GM23338 (cell line): Measurements from ENCODE around the gene TAF3. TPM values are rescaled to one million over a fixed set of nuclear protein-coding genes. Genes with fewer than 3 reads are reported as not detected.

Experiments used
- ATAC-seq: fragments of 200-7000 bp; cut with Tn5 transposase; 3 replicates; pipeline ENCODE4 v1.9.1; 2020
- DNase-seq: peaks from one replicate; pipeline ENCODE4 v3.0.0-alpha.2; 2015; ENCODE audit warnings: low spot score
- H2AFZ ChIP-seq: fragments of 200-600 bp; sonication (generic); 2 replicates; pipeline ENCODE4 v1.8.0; 2016; ENCODE audit warnings: antibody characterized with exemption, mild to moderate bottlenecking, moderate library complexity
- H3F3A ChIP-seq: fragments of 200-600 bp; sonication (generic); replicated peaks from 2 replicates; pipeline ENCODE4 v1.8.0; 2017; ENCODE audit warnings: antibody characterized with exemption, mixed run types, low read depth
- H3K27ac ChIP-seq: fragments of 200-600 bp; sonication (generic); 2 replicates; pipeline ENCODE4 v1.6.1; 2016; ENCODE audit warnings: low read depth
- H3K27me3 ChIP-seq: fragments of 200-600 bp; sonication (generic); 2 replicates; pipeline ENCODE4 v1.8.0; 2016; ENCODE audit warnings: mild to moderate bottlenecking, mixed run types, moderate library complexity; ENCODE audit not compliant: insufficient read depth
- H3K36me3 ChIP-seq: fragments of 200-600 bp; sonication (generic); 2 replicates; pipeline ENCODE4 v1.8.0; 2016; ENCODE audit warnings: mild to moderate bottlenecking; ENCODE audit not compliant: insufficient read depth
- H3K4me1 ChIP-seq: fragments of 200-600 bp; sonication (generic); 2 replicates; pipeline ENCODE4 v1.8.0; 2016; ENCODE audit warnings: mild to moderate bottlenecking, moderate library complexity; ENCODE audit not compliant: insufficient read depth
- H3K4me2 ChIP-seq: fragments of 200-600 bp; sonication (generic); 2 replicates; pipeline ENCODE4 v1.7.1; 2017; ENCODE audit warnings: mixed run types
- H3K4me3 ChIP-seq: fragments of 200-600 bp; sonication (generic); 2 replicates; pipeline ENCODE4 v1.6.1; 2016; ENCODE audit warnings: mixed run types
- H3K79me2 ChIP-seq: fragments of 200-600 bp; sonication (generic); replicated peaks from 2 replicates; pipeline ENCODE4 v1.8.0; 2017; ENCODE audit warnings: mild to moderate bottlenecking; ENCODE audit not compliant: insufficient read depth
- H3K9me2 ChIP-seq: fragments of 200-600 bp; sonication (generic); 2 replicates; pipeline ENCODE4 v1.8.0; 2017; ENCODE audit not compliant: insufficient read depth
- H4K20me1 ChIP-seq: fragments of 200-600 bp; sonication (generic); replicated peaks from 2 replicates; pipeline ENCODE4 v1.8.0; 2017; ENCODE audit warnings: mild to moderate bottlenecking; ENCODE audit not compliant: insufficient read depth
- H3K27ac Mint-ChIP-seq: 2 replicates; pipeline ENCODE4 v1.8.0; 2020; ENCODE audit warnings: inconsistent platforms, mild to moderate bottlenecking, moderate library complexity, mixed read lengths
- H3K27me3 Mint-ChIP-seq: 3 replicates; pipeline ENCODE4 v1.8.0; 2022; ENCODE audit warnings: low read depth, mild to moderate bottlenecking, moderate library complexity, mixed read lengths, inconsistent platforms; ENCODE audit not compliant: insufficient read depth, poor library complexity
- H3K36me3 Mint-ChIP-seq: 3 replicates; pipeline ENCODE4 v1.8.0; 2021; ENCODE audit warnings: low read depth, mild to moderate bottlenecking, inconsistent platforms, moderate library complexity, mixed read lengths
- H3K4me1 Mint-ChIP-seq: 3 replicates; pipeline ENCODE4 v1.8.0; 2020; ENCODE audit warnings: mild to moderate bottlenecking, inconsistent platforms, mixed read lengths
- H3K4me3 Mint-ChIP-seq: 3 replicates; pipeline ENCODE4 v1.8.0; 2021; ENCODE audit warnings: moderate library complexity, mild to moderate bottlenecking, inconsistent platforms, mixed read lengths
- H3K9me3 Mint-ChIP-seq: 3 replicates; pipeline ENCODE4 v1.8.0; 2020; ENCODE audit warnings: moderate library complexity, mild to moderate bottlenecking, inconsistent platforms, mixed read lengths
- CREB1 ChIP-seq: fragments of 250-450 bp; sonication (Bioruptor Pico); IDR thresholded peaks from 2 replicates; pipeline ENCODE4 v1.5.0; 2020; ENCODE audit warnings: low read depth, mild to moderate bottlenecking, moderate library complexity
- CTCF ChIP-seq, 2 experiments: fragments of 200-600 bp in 1 of 2; sonication (generic) in 1 of 2; conservative IDR thresholded peaks; 2 replicates each; pipeline versions ENCODE4 v1.5.1 to v1.6.1; 2016 to 2017; ENCODE audit warnings: antibody characterized with exemption in 2 of 2, low read depth in 2 of 2, mild to moderate bottlenecking in 2 of 2, moderate library complexity in 1 of 2
- ETS1 ChIP-seq: IDR thresholded peaks from 2 replicates; pipeline ENCODE4 v1.6.1; 2016; ENCODE audit warnings: antibody characterized with exemption
- EZH2 ChIP-seq: fragments of 200-600 bp; sonication (generic); IDR thresholded peaks from one replicate; pipeline ENCODE4 v1.8.0; 2017; ENCODE audit warnings: antibody characterized with exemption, mild to moderate bottlenecking, low read depth; ENCODE audit not compliant: unreplicated experiment
- EZH2phosphoT487 ChIP-seq: fragments of 200-600 bp; sonication (generic); IDR thresholded peaks from one replicate; pipeline ENCODE4 v1.8.1; 2018; ENCODE audit warnings: antibody characterized with exemption; ENCODE audit not compliant: unreplicated experiment
- JUNB ChIP-seq: IDR thresholded peaks from one replicate; pipeline ENCODE4 v1.6.1; 2016; ENCODE audit warnings: antibody characterized with exemption; ENCODE audit not compliant: unreplicated experiment
- NANOG ChIP-seq: IDR thresholded peaks from 2 replicates; pipeline ENCODE4 v1.6.1; 2016; ENCODE audit warnings: antibody characterized with exemption, borderline replicate concordance
- POLR2AphosphoS5 ChIP-seq: IDR thresholded peaks from 2 replicates; pipeline ENCODE4 v1.6.1; 2016; ENCODE audit warnings: antibody characterized with exemption, low read depth
- STAT1 ChIP-seq: IDR thresholded peaks from one replicate; pipeline ENCODE4 v1.6.1; 2016; ENCODE audit warnings: antibody characterized with exemption; ENCODE audit not compliant: unreplicated experiment
- ZNF114 ChIP-seq: fragments of 250-450 bp; sonication (Bioruptor Pico); IDR thresholded peaks from 2 replicates; pipeline ENCODE4 v1.5.0; 2020; ENCODE audit warnings: mild to moderate bottlenecking, moderate library complexity
- ZNF331 ChIP-seq: fragments of 250-450 bp; sonication (Bioruptor Pico); IDR thresholded peaks from 2 replicates; pipeline ENCODE4 v1.5.0; 2020; ENCODE audit warnings: low read depth, mild to moderate bottlenecking, moderate library complexity
- polyA plus RNA-seq: library from polyadenylated mRNA; unstranded; fragments of >200 nt; fragmentation: Nextera tagmentation; extraction: Ambion mirVana; gene quantifications from 2 replicates; pipeline ENCODE4 v1.2.1, GENCODE V29; 2016
- total RNA-seq: library from RNA; depleted of rRNA; stranded (reverse); fragments of >200 nt; shearing (Covaris generic); gene quantifications from 2 replicates; pipeline ENCODE4 v1.2.3, GENCODE V29; 2014
- TF ChIP-seq, protein P1 (sequence below): IDR thresholded peaks from one replicate; pipeline ENCODE4 v1.6.1; 2018; ENCODE audit warnings: antibody characterized with exemption; ENCODE audit not compliant: unreplicated experiment
- TF ChIP-seq, protein P2 (sequence below): fragments of 250-450 bp; sonication (Bioruptor Pico); IDR thresholded peaks from 2 replicates; pipeline ENCODE4 v1.5.0; 2020; ENCODE audit warnings: mild to moderate bottlenecking, moderate library complexity

Gene TAF3
- total and polyA plus RNA-seq, 2 experiments from 2014 or later, result 6.4 to 15.2 TPM

DNA sequence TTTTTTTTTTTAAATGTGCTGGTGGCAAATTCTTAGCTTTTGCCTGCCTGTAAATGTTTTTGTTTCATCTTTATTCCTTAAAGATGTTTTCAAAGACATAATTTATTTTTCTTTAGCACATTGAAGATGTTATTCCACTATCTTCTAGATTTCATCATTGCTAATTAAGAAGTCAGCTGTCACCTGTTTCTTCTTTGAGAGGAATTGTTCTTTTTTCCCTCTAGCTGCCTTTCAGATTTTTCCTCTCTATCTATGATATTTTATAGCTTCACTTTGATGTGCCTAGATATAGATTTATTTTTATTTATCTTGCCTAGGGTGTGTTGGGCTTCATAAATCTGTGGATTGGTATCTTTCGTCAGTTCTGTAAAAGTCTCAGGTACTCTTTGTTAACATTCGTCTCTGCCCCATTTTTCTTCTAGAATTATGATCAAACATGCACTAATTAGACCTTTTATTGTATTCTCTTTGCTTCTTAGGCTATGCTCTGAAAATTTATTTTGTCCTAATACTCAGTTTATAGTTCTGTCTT, 186.2 kb downstream of the TAF3 start:
- Histone ChIP-seq H3K4me1 (no peaks in the 10 kb centered on the region), H4K20me1 (no peaks in the 10 kb centered on the region)

More for the DNA sequence above, 186.2 kb downstream of the TAF3 start:
- no peaks in the 10 kb centered on the region for H3K27me3 Mint-ChIP-seq
- TF ChIP-seq, protein P1, sequence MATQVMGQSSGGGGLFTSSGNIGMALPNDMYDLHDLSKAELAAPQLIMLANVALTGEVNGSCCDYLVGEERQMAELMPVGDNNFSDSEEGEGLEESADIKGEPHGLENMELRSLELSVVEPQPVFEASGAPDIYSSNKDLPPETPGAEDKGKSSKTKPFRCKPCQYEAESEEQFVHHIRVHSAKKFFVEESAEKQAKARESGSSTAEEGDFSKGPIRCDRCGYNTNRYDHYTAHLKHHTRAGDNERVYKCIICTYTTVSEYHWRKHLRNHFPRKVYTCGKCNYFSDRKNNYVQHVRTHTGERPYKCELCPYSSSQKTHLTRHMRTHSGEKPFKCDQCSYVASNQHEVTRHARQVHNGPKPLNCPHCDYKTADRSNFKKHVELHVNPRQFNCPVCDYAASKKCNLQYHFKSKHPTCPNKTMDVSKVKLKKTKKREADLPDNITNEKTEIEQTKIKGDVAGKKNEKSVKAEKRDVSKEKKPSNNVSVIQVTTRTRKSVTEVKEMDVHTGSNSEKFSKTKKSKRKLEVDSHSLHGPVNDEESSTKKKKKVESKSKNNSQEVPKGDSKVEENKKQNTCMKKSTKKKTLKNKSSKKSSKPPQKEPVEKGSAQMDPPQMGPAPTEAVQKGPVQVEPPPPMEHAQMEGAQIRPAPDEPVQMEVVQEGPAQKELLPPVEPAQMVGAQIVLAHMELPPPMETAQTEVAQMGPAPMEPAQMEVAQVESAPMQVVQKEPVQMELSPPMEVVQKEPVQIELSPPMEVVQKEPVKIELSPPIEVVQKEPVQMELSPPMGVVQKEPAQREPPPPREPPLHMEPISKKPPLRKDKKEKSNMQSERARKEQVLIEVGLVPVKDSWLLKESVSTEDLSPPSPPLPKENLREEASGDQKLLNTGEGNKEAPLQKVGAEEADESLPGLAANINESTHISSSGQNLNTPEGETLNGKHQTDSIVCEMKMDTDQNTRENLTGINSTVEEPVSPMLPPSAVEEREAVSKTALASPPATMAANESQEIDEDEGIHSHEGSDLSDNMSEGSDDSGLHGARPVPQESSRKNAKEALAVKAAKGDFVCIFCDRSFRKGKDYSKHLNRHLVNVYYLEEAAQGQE, result no peak
- TF ChIP-seq ZNF331 (CRISPR knock-in tag) (no peak), CTCF (conservative IDR thresholded peaks at IDR 0.05; ENCODE audit: low read depth in 2 of 2) (no peak), EZH2 (no peak), JUNB (no peak), EZH2phosphoT487 (no peak), NANOG (no peak), ETS1 (no peak), CREB1 (no peak), STAT1 (no peak), POLR2AphosphoS5 (no peak), ZNF114 (CRISPR knock-in tag) (no peak)
- TF ChIP-seq, protein P2, sequence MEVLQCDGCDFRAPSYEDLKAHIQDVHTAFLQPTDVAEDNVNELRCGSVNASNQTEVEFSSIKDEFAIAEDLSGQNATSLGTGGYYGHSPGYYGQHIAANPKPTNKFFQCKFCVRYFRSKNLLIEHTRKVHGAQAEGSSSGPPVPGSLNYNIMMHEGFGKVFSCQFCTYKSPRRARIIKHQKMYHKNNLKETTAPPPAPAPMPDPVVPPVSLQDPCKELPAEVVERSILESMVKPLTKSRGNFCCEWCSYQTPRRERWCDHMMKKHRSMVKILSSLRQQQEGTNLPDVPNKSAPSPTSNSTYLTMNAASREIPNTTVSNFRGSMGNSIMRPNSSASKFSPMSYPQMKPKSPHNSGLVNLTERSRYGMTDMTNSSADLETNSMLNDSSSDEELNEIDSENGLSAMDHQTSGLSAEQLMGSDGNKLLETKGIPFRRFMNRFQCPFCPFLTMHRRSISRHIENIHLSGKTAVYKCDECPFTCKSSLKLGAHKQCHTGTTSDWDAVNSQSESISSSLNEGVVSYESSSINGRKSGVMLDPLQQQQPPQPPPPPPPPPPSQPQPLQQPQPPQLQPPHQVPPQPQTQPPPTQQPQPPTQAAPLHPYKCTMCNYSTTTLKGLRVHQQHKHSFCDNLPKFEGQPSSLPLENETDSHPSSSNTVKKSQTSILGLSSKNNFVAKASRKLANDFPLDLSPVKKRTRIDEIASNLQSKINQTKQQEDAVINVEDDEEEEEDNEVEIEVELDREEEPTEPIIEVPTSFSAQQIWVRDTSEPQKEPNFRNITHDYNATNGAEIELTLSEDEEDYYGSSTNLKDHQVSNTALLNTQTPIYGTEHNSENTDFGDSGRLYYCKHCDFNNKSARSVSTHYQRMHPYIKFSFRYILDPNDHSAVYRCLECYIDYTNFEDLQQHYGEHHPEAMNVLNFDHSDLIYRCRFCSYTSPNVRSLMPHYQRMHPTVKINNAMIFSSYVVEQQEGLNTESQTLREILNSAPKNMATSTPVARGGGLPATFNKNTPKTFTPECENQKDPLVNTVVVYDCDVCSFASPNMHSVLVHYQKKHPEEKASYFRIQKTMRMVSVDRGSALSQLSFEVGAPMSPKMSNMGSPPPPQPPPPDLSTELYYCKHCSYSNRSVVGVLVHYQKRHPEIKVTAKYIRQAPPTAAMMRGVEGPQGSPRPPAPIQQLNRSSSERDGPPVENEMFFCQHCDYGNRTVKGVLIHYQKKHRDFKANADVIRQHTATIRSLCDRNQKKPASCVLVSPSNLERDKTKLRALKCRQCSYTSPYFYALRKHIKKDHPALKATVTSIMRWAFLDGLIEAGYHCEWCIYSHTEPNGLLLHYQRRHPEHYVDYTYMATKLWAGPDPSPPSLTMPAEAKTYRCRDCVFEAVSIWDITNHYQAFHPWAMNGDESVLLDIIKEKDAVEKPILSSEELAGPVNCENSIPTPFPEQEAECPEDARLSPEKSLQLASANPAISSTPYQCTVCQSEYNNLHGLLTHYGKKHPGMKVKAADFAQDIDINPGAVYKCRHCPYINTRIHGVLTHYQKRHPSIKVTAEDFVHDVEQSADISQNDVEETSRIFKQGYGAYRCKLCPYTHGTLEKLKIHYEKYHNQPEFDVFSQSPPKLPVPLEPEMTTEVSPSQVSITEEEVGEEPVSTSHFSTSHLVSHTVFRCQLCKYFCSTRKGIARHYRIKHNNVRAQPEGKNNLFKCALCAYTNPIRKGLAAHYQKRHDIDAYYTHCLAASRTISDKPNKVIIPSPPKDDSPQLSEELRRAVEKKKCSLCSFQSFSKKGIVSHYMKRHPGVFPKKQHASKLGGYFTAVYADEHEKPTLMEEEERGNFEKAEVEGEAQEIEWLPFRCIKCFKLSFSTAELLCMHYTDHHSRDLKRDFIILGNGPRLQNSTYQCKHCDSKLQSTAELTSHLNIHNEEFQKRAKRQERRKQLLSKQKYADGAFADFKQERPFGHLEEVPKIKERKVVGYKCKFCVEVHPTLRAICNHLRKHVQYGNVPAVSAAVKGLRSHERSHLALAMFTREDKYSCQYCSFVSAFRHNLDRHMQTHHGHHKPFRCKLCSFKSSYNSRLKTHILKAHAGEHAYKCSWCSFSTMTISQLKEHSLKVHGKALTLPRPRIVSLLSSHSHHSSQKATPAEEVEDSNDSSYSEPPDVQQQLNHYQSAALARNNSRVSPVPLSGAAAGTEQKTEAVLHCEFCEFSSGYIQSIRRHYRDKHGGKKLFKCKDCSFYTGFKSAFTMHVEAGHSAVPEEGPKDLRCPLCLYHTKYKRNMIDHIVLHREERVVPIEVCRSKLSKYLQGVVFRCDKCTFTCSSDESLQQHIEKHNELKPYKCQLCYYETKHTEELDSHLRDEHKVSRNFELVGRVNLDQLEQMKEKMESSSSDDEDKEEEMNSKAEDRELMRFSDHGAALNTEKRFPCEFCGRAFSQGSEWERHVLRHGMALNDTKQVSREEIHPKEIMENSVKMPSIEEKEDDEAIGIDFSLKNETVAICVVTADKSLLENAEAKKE (CRISPR knock-in tag), result no peak
- Histone ChIP-seq H3F3A (no peaks in the 10 kb centered on the region), H2AFZ (no peak overlapping the region), H3K36me3 (no peaks in the 10 kb centered on the region), H3K27me3 (no peaks in the 10 kb centered on the region), H3K4me3 (no peak overlapping the region), H3K9me2 (no peaks in the 10 kb centered on the region), H3K4me2 (no peak overlapping the region), H3K27ac (no peak overlapping the region), H3K79me2 (no peaks in the 10 kb centered on the region)
- H3K4me1 Mint-ChIP-seq, result no peaks in the 10 kb centered on the region
- ATAC-seq (no peak), DNase-seq (no peak)
- H3K27ac Mint-ChIP-seq, result no peak overlapping the region
- H3K36me3 Mint-ChIP-seq, result peaks cover 10% of the 10 kb centered on the region
- peaks cover 12% of the 10 kb centered on the region; the same call in 2 of the 3 replicates for H3K9me3 Mint-ChIP-seq
- no peak overlapping the region for H3K4me3 Mint-ChIP-seq
